H9 (cell line): ENCODE data around the gene OR1K1. TPM values are rescaled to one million over a fixed set of nuclear protein-coding genes. Genes with fewer than 3 reads are reported as not detected.
A peak's percentile ranks its signal among the peaks of the same experiment; 100 is the strongest.

ENCODE experiments used
- DNase-seq: peaks from one replicate; pipeline ENCODE4 v3.0.0-alpha.2; 2017
- H2AFZ ChIP-seq: one replicate; pipeline ENCODE4 v1.6.1; 2013; ENCODE audit warnings: mild to moderate bottlenecking, low read length, control low read depth, moderate library complexity
- H2AK5ac ChIP-seq: 2 replicates; pipeline ENCODE4 v1.6.1; 2013; ENCODE audit warnings: low read length, control low read depth, mixed read lengths; ENCODE audit not compliant: insufficient read length
- H2BK120ac ChIP-seq: one replicate; pipeline ENCODE4 v1.6.1; 2013; ENCODE audit warnings: low read depth, mild to moderate bottlenecking, low read length, control low read depth, inconsistent platforms; ENCODE audit not compliant: poor library complexity, severe bottlenecking
- H2BK12ac ChIP-seq: 2 replicates; pipeline ENCODE4 v1.6.1; 2013; ENCODE audit warnings: low read length, control low read depth, mixed read lengths, low read depth; ENCODE audit not compliant: insufficient read length
- H2BK15ac ChIP-seq: 2 replicates; pipeline ENCODE4 v1.6.1; 2013; ENCODE audit warnings: low read depth, low read length, control low read depth
- H2BK20ac ChIP-seq: one replicate; pipeline ENCODE4 v1.6.1; 2013; ENCODE audit warnings: low read depth, mild to moderate bottlenecking, low read length, control low read depth, inconsistent platforms; ENCODE audit not compliant: poor library complexity, severe bottlenecking
- H2BK5ac ChIP-seq: 2 replicates; pipeline ENCODE4 v1.6.1; 2013; ENCODE audit warnings: low read length, control low read depth, mixed read lengths; ENCODE audit not compliant: insufficient read length
- H3K14ac ChIP-seq: 2 replicates; pipeline ENCODE4 v1.6.1; 2013; ENCODE audit warnings: low read length, control low read depth; ENCODE audit not compliant: insufficient read depth
- H3K18ac ChIP-seq: 2 replicates; pipeline ENCODE4 v1.6.1; 2013; ENCODE audit warnings: low read depth, mild to moderate bottlenecking, mixed read lengths, low read length, control low read depth; ENCODE audit not compliant: insufficient read length
- H3K23ac ChIP-seq: 2 replicates; pipeline ENCODE4 v1.6.1; 2013; ENCODE audit warnings: low read length, control low read depth, mixed read lengths, low read depth; ENCODE audit not compliant: insufficient read length
- H3K23me2 ChIP-seq: 2 replicates; pipeline ENCODE4 v1.6.1; 2013; ENCODE audit warnings: low read depth, mild to moderate bottlenecking, mixed read lengths, low read length, control low read depth; ENCODE audit not compliant: insufficient read length, poor library complexity, severe bottlenecking
- H3K27ac ChIP-seq: 2 replicates; pipeline ENCODE4 v1.5.1; 2013; ENCODE audit warnings: low read length, control low read depth, mixed read lengths, low read depth; ENCODE audit not compliant: insufficient read length
- H3K27me3 ChIP-seq: 2 replicates; pipeline ENCODE4 v1.6.1; 2013; ENCODE audit warnings: low read length, control low read depth, inconsistent platforms; ENCODE audit not compliant: insufficient read depth
- H3K4ac ChIP-seq: 2 replicates; pipeline ENCODE4 v1.6.1; 2013; ENCODE audit warnings: low read depth, mild to moderate bottlenecking, control low read depth, inconsistent platforms, low read length, moderate library complexity
- H3K4me1 ChIP-seq: 2 replicates; pipeline ENCODE4 v1.6.1; 2013; ENCODE audit warnings: low read length, control low read depth, inconsistent platforms; ENCODE audit not compliant: insufficient read depth
- H3K4me2 ChIP-seq: 2 replicates; pipeline ENCODE4 v1.6.1; 2013; ENCODE audit warnings: low read length, control low read depth, mixed read lengths; ENCODE audit not compliant: insufficient read length, insufficient read depth
- H3K56ac ChIP-seq: 2 replicates; pipeline ENCODE4 v1.6.1; 2013; ENCODE audit warnings: low read depth, mild to moderate bottlenecking, mixed read lengths, low read length, control low read depth; ENCODE audit not compliant: insufficient read length
- H3K79me1 ChIP-seq: 2 replicates; pipeline ENCODE4 v1.6.1; 2013; ENCODE audit warnings: low read depth, mild to moderate bottlenecking, moderate library complexity, low read length, control low read depth, inconsistent platforms; ENCODE audit not compliant: insufficient read depth, poor library complexity, severe bottlenecking
- H3K79me2 ChIP-seq: 2 replicates; pipeline ENCODE4 v1.6.1; 2013; ENCODE audit warnings: low read length, control low read depth, inconsistent platforms; ENCODE audit not compliant: insufficient read depth
- H3K9ac ChIP-seq: 2 replicates; pipeline ENCODE4 v1.6.1; 2013; ENCODE audit warnings: low read length, control low read depth, mixed read lengths; ENCODE audit not compliant: insufficient read length; ENCODE audit errors: extremely low read depth
- H3K9me3 ChIP-seq: one replicate; pipeline ENCODE4 v1.6.1; 2013; ENCODE audit warnings: low read depth, low read length, inconsistent platforms; ENCODE audit not compliant: control insufficient read depth
- H3T11ph ChIP-seq: one replicate; pipeline ENCODE4 v1.6.1; 2013; ENCODE audit warnings: mild to moderate bottlenecking, low read length, control low read depth, inconsistent platforms
- H4K20me1 ChIP-seq: one replicate; pipeline ENCODE4 v1.6.1; 2013; ENCODE audit not compliant: control insufficient read depth, insufficient read length, insufficient read depth
- H4K5ac ChIP-seq: 2 replicates; pipeline ENCODE4 v1.6.1; 2013; ENCODE audit warnings: low read depth, mild to moderate bottlenecking, mixed read lengths, low read length, control low read depth; ENCODE audit not compliant: insufficient read length
- H4K8ac ChIP-seq: replicated peaks from 2 replicates; pipeline ENCODE4 v1.6.1; 2013; ENCODE audit warnings: low read length, control low read depth, mixed read lengths, low read depth; ENCODE audit not compliant: insufficient read length
- H4K91ac ChIP-seq: 2 replicates; pipeline ENCODE4 v1.6.1; 2013; ENCODE audit warnings: low read depth, mild to moderate bottlenecking, moderate library complexity, mixed read lengths, low read length, control low read depth; ENCODE audit not compliant: insufficient read length
- H3K27ac Mint-ChIP-seq, 3 experiments: 2 replicates in 2 of 3; 3 replicates in 1 of 3; pipeline ENCODE4 v1.8.0; 2020 to 2021; ENCODE audit warnings: mixed read lengths in 3 of 3, mild to moderate bottlenecking in 1 of 3, moderate library complexity in 1 of 3
- H3K27me3 Mint-ChIP-seq: 2 replicates; pipeline ENCODE4 v1.8.0; 2021; ENCODE audit warnings: low read depth, mild to moderate bottlenecking, moderate library complexity, mixed read lengths
- H3K36me3 Mint-ChIP-seq, 3 experiments: 2 replicates in 2 of 3; 3 replicates in 1 of 3; pipeline ENCODE4 v1.8.0; 2020 to 2021; ENCODE audit warnings: low read depth in 3 of 3, mixed read lengths in 3 of 3; ENCODE audit not compliant: insufficient read depth in 1 of 3
- H3K4me1 Mint-ChIP-seq, 2 experiments: 2 replicates each; pipeline ENCODE4 v1.8.0; 2020; ENCODE audit warnings: mixed read lengths in 2 of 2
- H3K4me3 Mint-ChIP-seq, 2 experiments: 2 replicates in 1 of 2; 3 replicates in 1 of 2; pipeline ENCODE4 v1.8.0; 2020 to 2021; ENCODE audit warnings: mild to moderate bottlenecking in 2 of 2, mixed read lengths in 2 of 2, moderate library complexity in 1 of 2
- H3K9me3 Mint-ChIP-seq, 2 experiments: 2 replicates in 1 of 2; 3 replicates in 1 of 2; pipeline ENCODE4 v1.8.0; 2020; ENCODE audit warnings: mild to moderate bottlenecking in 2 of 2, mixed read lengths in 2 of 2, moderate library complexity in 1 of 2
- WGBS: extraction: QIAGEN DNeasy Blood & Tissue Kit; methylation state at CpG from one replicate; pipeline ENCODE4 v1.1.7; 2013; ENCODE audit warnings: missing lambda C conversion rate, low lambda C conversion rate, mixed read lengths; ENCODE audit not compliant: insufficient read length; ENCODE audit errors: extremely low coverage; 5-methylcytosine and 5-hydroxymethylcytosine counted together
- total RNA-seq: library from RNA; stranded (reverse); gene quantifications from 2 replicates; pipeline ENCODE4 v1.2.1, GENCODE V29; 2021
- TF ChIP-seq, protein P1 (sequence below): fragments of 200-600 bp; sonication (generic); conservative IDR thresholded peaks from 3 replicates; pipeline ENCODE4 v1.8.0; 2021; ENCODE audit warnings: antibody characterized with exemption, mild to moderate bottlenecking

OR1K1 gene
- total RNA-seq, 1 experiment from 2014 or later = not detected

GRCh38 chr9:122819791-122820489 is 20.0 kb downstream of the OR1K1 start:
- Histone ChIP-seq H2BK12ac (no peak overlapping the region), H4K91ac (no peak overlapping the region), H3T11ph (no peak overlapping the region), H3K14ac (no peak overlapping the region), H3K56ac (no peak overlapping the region), H2BK120ac (no peak overlapping the region), H3K9me3 (no peaks in the 10 kb centered on the region), H3K4me1 (no peaks in the 10 kb centered on the region), H4K5ac (no peak overlapping the region), H4K8ac (no peak overlapping the region), H4K20me1 (no peaks in the 10 kb centered on the region), H3K9ac (no peak overlapping the region), H2BK15ac (no peak overlapping the region), H3K27ac (no peak overlapping the region), H3K18ac (no peak overlapping the region), H3K23ac (no peak overlapping the region), H3K23me2 (no peaks in the 10 kb centered on the region), H2BK5ac (no peak overlapping the region), H3K79me2 (no peaks in the 10 kb centered on the region), H3K4me2 (no peak overlapping the region), H2AFZ (no peak overlapping the region), H2AK5ac (no peak overlapping the region), H3K4ac (no peak overlapping the region), H3K79me1 (peaks cover 5% of the 10 kb centered on the region), H2BK20ac (no peak overlapping the region), H3K27me3 (no peaks in the 10 kb centered on the region)
- no peak for DNase-seq
- WGBS = no CpG with 5 or more reads among the region's 9 CpGs
- Mint-ChIP-seq H3K9me3 (no peaks in the 10 kb centered on the region), H3K36me3 (peaks cover 21 to 52% (median 43%) of the 10 kb centered on the region in 3 experiments; a peak in 6 of 7 replicates), H3K4me1 (no peaks in the 10 kb centered on the region), H3K27me3 (no peaks in the 10 kb centered on the region), H3K4me3 (no peak overlapping the region), H3K27ac (peak overlapping the region in 1 of 3 experiments; percentile 32; a peak in 2 of 7 replicates)
- TF ChIP-seq, protein P1, sequence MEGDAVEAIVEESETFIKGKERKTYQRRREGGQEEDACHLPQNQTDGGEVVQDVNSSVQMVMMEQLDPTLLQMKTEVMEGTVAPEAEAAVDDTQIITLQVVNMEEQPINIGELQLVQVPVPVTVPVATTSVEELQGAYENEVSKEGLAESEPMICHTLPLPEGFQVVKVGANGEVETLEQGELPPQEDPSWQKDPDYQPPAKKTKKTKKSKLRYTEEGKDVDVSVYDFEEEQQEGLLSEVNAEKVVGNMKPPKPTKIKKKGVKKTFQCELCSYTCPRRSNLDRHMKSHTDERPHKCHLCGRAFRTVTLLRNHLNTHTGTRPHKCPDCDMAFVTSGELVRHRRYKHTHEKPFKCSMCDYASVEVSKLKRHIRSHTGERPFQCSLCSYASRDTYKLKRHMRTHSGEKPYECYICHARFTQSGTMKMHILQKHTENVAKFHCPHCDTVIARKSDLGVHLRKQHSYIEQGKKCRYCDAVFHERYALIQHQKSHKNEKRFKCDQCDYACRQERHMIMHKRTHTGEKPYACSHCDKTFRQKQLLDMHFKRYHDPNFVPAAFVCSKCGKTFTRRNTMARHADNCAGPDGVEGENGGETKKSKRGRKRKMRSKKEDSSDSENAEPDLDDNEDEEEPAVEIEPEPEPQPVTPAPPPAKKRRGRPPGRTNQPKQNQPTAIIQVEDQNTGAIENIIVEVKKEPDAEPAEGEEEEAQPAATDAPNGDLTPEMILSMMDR = no peak
